GM21528 (cell line): Measurements from ENCODE around the gene NYAP1.
A peak's percentile ranks its signal among the peaks of the same experiment; 100 is the strongest.
"Not testable (repeated sequence)": the region's sequence is repeated elsewhere in the genome, so short reads cannot be mapped to it uniquely, and the experiment has no call there.

Source experiments
- ATAC-seq: cut with Tn5 transposase; IDR thresholded peaks from one replicate; pipeline ENCODE4 v1.9.1; 2021; ENCODE audit warnings: mild to moderate bottlenecking, moderate library complexity; ENCODE audit not compliant: unreplicated experiment, low FRiP score

NYAP1 gene

DNA sequence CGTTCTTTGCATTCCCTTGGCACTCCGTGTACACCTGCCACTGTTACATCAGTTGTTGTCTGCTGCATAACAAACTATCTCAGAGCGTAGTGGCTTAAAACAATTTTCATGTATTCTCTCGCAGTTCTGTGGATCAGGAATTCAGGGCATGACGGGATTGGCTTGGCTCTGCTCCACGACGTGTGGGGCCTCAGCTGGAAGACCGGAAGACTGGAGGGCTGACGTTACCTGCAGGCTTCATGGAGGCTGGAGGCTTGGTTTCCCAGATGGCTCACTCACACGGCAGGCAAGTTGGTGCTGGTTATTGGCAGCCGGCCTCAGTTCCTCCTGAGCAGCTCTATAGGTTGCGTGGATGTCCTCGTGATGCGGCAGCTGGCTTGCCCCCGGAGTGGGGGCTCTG is 25.5 kb downstream of the NYAP1 start:
- no peak for ATAC-seq

- ATAC-seq: no peak
Measured at GRCh38 chr7:100510437-100511239, 26.9 kb downstream of the NYAP1 start.

GRCh38 chr7:100513212-100513810 is 29.6 kb downstream of the NYAP1 start:
- no peak for ATAC-seq

GRCh38 chr7:100515072-100515532 is 31.4 kb downstream of the NYAP1 start:
- ATAC-seq: no peak

DNA sequence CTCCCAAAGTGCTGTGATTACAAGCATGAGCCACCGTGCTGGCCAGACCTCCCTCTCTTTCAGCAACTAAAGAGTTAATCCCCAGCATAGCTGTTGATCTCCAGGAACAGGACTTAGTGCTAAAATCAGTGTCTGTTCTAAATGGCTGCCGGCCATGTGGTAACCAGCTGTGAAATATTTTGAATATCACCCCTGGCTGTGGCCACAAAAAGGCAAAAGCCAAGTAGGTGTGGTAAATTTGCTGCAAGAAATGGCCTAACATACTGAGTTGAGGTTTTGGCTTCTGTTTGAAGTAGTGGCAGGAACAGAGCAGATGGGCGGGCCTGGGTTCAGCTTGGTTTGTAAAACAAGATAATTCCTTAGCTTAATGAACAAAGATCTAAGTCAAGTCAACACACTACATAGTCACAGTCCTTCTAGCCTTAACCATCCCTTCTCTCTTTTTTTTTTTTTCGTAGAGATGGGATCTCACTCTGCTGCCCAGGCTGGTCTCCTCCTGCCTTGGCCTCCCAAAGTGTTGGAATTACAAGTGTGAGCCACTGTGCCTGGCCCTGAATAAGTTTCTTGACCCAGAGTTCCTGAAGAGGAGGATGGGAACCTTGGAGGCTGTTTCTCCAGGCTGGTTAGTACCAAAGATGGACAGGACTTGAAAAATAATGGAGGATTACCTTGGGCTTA is 32.5 kb downstream of the NYAP1 start:
- ATAC-seq: no peak

- ATAC-seq: no peak
Measured at GRCh38 chr7:100517305-100517704, 33.6 kb downstream of the NYAP1 start.

DNA sequence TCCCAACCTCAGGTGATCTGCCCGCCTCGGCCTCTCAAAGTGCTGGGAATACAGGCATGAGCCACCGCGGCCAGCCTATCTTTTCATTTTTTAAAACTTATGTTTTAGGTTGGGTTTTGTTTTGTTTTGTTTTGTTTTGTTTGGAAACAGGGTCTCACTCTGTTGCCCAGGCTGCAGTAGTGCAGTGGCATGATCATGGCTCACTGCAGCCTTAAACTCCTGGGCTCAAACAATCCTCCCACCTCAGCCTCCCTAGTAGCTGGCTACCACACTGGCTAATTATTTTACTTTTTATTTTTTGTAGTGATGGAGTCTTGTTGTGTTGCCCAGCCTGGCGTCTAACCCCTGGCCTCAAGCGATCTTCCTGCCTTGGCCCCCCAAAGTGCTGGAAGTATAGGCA is 35.9 kb downstream of the NYAP1 start:
- no peak for ATAC-seq

- ATAC-seq: no peak
Measured at GRCh38 chr7:100520138-100520537, 36.4 kb downstream of the NYAP1 start.

DNA sequence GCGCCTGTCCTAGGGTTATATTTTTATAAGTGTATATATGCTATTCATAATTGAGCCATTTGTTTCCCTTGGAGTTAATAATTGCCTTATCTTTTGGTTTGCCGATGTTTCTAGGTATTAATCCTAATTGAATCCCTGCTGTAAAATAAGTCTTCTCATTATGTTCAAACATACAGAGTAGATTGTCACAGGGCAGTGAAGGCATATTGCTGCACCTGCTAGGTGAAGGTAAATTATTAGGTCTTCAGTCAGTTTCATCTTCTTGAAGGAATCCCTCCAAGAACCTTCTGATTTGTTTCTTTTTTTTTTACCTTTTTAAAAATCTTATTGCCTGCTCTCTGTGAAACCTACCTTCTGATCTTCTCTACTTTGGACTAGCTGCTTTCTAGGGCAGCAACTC is 37.3 kb downstream of the NYAP1 start:
- ATAC-seq: no peak

DNA sequence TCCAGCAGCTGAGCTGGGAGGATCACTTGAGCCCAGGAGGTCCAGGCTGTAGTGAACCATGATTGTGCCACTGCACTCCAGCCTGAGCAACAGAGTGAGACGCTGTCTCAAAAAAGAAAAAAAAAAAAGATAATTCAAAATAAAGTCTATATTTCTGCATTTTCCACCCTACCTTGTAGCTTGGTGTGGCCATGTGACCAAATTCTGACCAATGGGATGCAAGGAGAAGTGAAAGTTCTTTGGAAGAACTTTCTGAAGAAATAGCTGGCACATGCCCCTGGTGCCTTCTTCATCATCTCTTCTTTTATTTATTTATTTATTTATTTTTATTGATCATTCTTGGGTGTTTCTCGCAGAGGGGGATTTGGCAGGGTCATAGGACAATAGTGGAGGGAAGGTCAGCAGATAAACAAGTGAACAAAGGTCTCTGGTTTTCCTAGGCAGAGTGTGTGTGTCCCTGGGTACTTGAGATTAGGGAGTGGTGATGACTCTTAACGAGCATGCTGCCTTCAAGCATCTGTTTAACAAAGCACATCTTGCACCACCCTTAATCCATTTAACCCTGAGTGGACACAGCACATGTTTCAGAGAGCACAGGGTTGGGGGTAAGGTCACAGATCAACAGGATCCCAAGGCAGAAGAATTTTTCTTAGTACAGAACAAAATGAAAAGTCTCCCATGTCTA is 38.3 kb downstream of the NYAP1 start:
- ATAC-seq: not testable (repeated sequence)

GRCh38 chr7:100523192-100523591 is 39.5 kb downstream of the NYAP1 start:
- ATAC-seq: not testable (repeated sequence)

- ATAC-seq: not testable (repeated sequence)
Measured at GRCh38 chr7:100528108-100528866, 44.6 kb downstream of the NYAP1 start.

- ATAC-seq: no peak
Measured at GRCh38 chr7:100532165-100533022, 48.7 kb downstream of the NYAP1 start.

- not testable (repeated sequence) for ATAC-seq
Measured at GRCh38 chr7:100535982-100536381, 52.3 kb downstream of the NYAP1 start.

DNA sequence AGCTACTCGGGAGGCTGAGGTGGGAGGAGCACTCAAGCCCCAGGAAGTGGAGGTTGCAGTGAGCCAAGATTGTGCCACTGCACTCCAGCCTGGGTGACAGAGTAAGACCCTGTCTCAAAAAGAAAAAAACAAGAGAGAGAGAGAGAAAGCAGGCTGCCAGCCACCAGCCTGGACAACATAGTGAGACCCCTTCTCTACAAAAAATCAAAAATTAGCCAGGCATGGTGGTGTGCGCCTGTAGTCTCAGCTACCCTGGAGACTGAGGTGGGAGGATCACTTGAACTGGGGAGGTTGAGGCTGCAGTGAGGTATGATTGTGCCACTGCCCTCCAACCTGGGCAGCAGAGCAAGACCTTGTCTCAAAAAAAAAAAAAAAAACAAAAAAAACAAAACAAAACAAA is 53.0 kb downstream of the NYAP1 start:
- not testable (repeated sequence) for ATAC-seq

DNA sequence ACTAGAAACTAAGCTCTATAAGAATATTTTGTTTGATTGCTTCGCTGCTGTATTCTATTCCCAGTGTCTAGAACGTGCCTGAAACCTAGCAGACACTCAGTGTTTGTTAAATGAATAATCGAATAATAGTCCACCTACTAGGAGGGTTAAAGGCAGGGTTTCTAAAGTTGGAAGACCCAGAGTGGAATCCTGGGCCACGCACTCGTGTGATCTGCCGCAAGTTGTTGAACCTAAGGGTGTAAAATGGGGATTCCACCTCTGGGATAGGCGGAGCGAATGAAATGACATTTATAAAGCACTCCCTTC is 54.6 kb downstream of the NYAP1 start:
- ATAC-seq: no peak

GRCh38 chr7:100538654-100539435 is 55.1 kb downstream of the NYAP1 start, which contains the start of gene AGFG2:
Gene AGFG2, plus strand, starts transcription at chr7:100539203. Its CDS starts 144 bp downstream, at chr7:100539347.
- ATAC-seq: peak; percentile 94

GRCh38 chr7:100539436-100540006 is 55.8 kb downstream of the NYAP1 start:
- no peak for ATAC-seq
